GM18907 (cell line): ENCODE results near the gene KCNJ16.

Source experiments
- ATAC-seq: cut with Tn5 transposase; IDR thresholded peaks from one replicate; pipeline ENCODE4 v1.9.1; 2021; ENCODE audit warnings: mild to moderate bottlenecking, moderate library complexity; ENCODE audit not compliant: unreplicated experiment

Gene KCNJ16

DNA sequence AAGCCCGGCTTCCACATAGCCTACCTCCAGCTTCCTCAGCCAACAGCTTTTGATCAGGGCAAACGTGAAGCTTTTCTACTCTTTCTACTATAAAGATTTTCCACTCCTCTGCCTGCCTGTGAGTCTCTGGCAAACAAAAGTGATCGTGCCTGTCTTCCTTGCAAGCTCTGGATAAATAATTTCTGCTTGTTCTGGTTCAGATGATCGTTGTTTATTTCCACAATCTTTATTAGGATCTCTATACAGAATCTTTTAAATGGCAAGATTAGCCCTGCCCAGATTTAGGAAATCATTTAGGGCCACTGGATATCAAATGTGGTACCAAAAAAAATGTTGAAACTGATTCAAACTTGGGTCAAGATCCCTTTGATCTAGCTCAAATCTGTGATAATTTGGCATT is 20.4 kb downstream of the KCNJ16 start:
- ATAC-seq: no peak

DNA sequence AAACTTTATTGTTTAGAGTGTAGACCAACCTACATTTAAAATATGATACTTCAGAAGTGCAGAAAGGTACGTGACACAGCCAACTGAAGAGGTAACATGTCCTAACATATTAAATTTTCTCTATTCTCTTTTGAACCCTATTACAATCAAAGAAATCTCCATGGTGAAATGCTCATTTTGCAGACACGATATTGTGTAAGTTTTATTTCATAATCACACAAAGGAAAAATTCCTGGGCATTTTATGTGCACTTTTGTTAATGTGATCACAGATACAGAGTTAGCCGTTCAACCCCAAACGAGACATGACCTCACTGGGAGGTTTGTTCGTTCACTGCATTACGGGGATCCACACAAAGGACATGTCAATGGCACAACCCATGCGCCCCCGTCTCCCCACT is 21.8 kb downstream of the KCNJ16 start:
- no peak for ATAC-seq

DNA sequence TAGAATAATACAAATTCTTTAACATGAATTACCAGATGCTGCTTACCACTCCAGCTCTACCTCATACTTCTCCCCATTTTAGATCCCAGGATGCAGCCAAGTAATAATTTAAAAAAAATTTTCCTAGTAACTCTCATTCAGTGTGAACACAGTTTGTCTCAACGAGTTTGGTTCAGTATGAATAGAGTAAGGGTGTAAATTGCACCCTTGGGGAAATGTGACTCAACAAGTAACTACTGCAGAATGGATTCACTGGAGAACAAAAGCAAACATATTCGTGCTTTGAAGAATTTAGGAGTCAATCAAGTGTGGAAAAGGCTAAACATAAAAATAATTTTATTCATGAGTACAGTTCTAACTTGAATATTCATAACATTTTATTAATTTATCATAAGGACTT is 23.0 kb downstream of the KCNJ16 start:
- ATAC-seq: no peak

DNA sequence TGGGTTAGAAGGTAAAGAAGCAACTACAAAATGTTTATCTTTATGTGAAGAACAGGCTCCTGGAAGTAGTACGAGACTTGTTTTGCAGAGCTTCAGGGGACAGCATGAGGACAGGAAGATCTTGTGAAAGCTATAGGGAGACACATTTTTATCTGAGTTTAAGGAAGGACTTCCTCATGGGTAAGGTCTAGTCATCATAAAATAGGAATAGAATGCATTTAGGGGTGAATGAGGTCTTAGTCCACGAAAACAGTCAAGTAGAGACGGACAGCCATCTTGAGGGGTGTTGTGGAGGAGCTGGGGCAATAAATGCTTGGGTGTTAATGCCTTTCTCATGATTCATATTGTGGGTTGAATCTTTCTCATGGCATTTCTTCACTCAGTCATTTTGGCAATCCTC is 24.3 kb downstream of the KCNJ16 start:
- ATAC-seq: no peak

DNA sequence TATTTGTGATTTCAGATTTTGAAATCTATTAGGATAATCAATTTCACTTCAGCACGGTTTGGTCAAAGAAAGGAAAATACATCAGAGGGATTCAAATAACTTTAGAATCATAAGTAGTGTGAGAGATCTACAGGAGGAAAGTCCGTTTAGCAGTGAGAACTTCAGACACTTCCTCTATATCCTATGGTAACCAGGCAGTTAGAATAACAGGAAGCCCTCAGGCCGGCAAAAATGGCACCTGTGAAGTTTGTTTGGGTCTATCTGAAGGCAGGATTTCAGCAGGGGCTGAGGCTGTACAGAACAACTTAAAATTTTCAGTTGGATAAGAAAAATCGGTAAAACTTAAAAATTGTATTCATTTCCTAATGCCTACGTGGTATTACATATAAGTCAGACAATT is 24.9 kb downstream of the KCNJ16 start:
- no peak for ATAC-seq

DNA sequence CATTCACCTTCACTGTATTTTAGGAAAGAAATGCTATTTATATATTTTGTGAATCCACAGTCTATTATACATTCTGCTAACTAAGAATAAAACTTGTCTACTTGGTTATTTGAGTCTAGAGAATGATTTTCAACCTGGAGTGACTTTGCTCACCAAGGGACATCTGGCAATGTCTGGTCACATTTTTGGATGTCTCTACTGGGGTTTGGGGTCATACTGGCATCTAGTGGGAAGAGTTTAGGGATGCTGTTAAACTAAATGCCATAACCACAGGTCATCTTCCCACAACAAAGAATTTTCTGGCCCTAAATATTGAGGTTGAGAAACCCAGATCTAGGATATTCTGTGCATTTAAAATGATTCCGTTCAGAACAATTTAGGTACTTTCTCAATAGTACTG is 26.0 kb downstream of the KCNJ16 start:
- ATAC-seq: no peak

DNA sequence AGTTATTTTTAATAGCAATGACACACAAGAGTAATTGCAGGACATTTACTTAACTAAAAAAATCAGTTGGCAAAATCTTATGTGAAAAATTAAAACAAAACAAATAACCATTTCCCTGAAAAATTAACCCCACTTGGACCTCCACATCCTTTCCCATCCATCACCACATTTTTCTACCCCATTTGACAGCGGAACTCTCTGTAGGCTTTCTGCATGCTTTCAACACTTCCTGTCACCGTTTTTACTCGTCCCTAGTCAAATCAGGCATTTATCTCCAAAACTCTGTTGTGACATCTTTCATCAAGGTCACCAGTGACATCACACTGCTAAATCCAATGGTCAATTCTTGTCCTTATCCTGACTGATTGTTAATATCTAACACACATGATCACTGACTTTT is 27.5 kb downstream of the KCNJ16 start:
- no peak for ATAC-seq

DNA sequence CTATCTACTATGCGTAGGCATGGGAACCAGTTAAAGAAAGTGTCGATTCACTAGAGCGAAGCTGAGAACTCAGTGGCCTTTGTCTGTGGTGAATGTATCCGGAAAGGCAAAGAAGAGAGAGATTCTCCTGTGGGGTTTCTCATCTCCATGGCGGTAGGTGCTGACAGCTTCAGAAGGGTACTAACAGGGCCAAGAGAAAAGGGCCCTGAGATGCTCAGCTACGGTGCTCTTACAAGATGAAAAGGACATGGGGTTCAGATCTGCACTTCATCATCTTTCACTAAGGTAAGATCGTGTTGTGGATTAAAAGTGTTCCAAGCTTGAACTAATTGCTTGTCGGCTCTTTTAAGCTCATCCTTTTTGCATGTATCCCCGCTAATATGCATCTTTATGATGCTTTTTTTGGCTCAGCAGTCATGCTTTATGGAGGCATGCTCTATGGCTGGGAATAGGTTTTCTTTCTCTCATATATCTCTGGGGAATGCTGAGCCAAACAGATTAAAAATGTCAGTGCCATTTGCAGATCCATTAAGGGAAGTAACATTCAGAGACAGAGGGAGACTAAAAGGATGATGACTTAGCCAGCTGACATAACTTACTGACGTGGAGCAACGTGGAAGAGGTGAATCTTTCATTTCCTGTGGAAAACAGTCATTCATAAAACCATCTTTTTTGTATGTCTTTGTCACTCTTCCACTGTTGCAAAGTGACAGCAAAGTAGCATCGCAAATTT is 29.9 kb downstream of the KCNJ16 start:
- ATAC-seq: no peak

DNA sequence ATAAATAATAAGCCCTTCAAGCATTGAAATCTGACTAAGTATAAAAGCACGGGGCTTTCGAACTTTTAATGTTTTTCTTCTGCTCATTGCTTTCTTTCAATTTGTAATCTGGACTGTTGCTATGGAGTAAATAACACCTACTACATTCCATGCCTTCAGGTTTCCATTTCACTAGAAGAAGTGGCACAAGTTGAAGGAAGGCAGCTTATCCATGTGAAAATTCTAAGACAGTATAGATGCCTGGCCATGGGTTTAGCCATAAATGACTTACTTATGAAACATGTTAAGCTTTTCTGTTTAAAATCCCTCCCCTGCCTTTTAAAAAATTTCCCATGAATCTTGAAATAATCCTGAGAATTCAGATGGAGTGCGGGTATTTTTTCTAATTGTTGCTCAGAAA is 30.6 kb downstream of the KCNJ16 start:
- no peak for ATAC-seq

DNA sequence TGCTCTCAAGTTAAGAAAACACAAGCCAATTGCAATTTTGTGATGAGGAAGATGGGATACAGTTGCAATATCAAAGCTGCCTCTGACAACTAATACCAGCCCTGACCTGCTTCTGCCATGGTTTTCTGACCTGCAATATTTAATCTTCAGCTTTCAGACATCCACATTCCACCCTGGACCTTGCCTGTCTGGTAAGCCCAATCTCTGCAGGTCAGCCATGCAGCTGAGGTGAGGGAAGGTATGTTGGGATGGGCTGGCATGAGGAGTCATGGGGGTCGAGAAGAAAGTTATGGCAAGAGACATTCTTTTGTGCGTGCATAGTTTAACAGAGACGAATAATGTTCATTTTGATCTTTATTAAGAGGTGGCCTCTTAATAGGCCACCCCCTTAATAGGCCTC is 31.5 kb downstream of the KCNJ16 start:
- ATAC-seq: no peak

DNA sequence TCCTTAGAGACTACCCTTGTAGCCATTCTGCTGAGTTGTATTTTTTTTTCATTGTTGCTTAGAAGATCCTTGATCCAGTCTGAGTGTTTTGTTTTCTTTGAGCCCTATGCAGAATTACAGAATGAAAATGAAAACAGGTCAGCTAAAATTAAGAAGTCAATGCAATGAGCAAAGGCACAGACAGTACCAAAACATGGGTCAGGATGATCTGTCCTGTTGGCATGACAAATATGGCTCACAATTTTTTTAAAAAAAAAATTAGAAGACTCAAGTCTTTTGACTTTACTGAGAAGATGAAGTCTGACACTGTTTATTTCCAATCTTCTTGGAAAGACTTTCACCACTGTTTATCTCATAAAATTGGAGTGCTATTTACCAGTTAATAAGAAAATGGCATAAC is 32.4 kb downstream of the KCNJ16 start:
- no peak for ATAC-seq

DNA sequence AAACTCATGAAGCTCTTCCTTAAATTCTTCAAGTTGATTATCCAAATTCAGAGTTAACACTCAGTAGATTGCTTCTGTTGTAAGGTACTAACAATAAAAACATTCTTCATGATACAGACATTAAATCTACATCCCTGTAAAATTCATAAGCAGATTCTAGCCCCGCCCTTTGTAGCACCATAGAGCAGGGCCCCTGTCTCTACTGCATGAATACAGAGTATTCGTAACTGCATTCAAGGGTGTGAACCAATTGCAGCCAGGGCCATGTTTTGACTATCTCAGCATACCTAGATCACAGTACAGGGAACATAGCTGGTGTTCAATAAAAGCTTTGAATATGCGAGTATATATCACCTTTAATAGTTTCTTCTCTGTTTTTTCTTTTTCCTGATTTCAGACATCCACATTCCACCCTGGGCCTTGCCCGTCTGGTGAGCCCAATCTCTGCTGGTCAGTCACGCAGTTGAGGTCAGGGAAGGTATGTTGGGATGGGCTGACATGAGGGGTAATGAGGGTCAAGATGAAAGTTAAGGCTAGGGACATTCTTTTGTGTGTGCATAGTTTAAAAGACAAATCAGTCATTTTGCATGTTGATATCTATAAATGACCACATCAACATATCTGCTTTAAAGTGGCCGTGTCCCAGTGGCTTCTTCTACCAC is 33.0 kb downstream of the KCNJ16 start:
- no peak for ATAC-seq

DNA sequence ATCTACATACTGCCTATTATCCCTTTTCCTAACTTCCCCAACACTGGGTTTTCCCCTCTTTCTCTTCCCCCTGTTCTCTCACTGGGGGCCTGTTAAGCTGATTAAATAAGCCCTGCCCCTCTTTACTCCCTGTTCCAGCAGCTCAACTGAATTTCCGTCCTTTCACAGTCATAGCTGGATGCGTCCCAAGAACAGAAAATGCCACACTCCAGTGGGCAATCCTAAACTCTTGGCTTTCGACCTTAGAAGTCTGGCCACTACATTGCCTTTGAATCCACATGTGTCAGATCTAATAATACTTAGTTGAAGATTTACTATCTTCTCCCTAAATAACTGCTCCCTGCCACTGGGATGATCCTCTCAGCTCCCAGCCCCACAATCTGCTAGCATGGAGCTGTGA is 34.5 kb downstream of the KCNJ16 start:
- ATAC-seq: no peak

DNA sequence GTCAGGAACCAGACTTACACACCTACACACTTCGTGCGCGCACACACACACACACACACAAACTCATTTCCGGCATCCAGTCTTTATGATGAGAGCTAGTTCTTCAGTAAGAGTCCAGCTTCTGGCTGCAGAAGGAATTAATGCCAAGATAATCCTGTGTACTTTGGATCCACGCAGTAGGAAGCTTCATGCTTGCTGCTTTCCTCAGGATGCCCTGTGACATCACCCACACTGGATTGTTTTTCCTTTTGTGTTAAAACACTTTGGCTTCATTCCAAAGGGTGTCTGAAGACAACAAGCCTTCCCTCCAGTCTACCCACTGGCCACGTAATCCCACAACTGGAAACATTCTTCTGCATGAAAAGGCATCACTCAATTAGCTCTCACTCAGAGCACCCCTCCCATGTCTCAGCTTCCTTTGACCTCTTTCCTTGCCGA is 35.4 kb downstream of the KCNJ16 start:
- ATAC-seq: no peak

DNA sequence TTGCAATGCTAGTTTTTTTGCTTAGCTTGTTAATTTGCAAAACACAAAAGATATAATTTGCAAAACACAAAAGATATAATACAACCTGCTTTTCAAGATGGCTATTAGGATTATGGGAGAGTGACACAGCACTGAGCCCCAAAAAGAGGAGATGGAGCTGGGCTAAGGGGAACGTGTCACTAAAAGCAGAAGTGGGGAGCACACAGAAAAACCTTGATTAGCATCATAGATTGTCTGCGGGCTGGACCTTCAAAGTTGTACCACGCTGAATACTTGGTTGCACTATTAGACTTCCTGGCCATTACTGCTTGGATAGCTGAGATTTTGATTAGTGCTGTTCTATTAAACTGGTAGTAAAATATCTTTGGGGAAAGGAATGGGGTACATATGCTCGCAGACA is 36.2 kb downstream of the KCNJ16 start:
- no peak for ATAC-seq

DNA sequence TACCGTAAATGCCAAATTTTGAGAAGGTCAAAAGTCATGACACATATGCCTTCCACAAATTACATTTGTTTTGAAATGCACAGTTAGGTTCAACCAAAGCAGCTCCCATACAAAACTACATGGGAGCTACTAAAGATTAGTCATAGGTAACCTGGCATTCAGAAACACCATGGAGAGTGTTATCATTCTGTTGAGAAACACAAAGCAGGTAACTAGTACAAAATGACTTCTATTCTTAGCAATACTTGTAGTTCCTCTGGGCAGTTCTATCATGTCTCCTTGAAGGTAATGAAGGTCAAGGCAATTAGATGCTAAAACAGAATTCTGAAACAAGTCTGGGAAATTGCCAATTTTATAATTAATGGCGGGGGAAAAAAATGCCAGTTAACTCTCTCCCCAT is 39.4 kb downstream of the KCNJ16 start:
- no peak for ATAC-seq

DNA sequence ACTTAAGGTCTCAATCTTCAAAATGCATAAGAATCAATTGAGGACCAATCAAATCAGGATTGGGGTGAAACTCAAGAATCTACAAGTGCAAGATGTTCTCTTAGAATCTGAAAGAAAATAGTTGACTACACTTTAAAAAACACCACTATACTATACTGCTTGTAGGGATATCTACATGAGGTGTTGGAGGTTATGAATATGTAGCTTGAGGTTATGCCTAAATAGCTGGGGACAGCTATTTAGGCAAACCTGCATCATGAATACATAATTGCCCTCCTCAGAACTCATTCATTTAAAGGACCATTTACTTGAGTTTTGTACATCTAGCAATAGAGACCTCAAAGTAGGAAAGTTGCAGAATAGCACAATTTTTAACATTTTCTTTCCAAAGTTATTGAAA is 40.1 kb downstream of the KCNJ16 start:
- ATAC-seq: no peak

DNA sequence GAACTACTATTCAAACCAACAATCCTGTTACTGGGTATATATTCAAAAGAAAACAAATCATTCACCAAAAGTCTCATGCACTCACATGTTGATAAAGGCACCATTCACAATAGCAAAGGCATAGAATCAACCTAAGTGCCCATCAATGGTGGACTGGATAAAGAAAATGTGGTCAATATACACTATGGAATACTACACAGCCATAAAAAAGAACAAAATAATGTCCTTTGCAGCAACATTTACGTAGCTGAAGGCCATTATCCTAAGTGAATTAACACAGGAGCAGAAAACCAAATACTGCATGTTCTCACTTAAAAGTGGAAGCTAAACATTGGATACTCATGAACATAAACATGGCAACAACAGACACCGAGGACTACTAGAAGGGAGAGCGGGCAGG is 41.9 kb downstream of the KCNJ16 start:
- ATAC-seq: no peak

DNA sequence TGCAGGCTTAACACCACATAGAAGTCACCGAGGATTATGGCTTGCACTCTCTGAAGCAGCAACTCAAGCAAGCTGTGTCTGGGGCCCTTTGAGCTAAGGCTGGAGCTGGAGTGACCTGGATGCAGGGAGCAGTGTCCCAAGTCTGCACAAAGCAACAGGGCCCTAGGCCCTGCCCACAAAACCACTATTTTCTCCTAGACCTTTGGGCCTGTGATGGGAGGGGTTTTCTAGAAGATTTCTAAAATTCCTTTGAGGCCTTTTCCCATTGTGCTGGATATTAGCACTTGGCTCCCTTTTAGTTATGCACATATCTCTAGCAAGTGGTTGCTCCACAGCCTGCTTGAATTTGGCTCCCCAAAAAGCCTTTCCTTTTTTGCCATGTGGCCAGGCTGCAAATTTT is 44.5 kb downstream of the KCNJ16 start:
- no peak for ATAC-seq

DNA sequence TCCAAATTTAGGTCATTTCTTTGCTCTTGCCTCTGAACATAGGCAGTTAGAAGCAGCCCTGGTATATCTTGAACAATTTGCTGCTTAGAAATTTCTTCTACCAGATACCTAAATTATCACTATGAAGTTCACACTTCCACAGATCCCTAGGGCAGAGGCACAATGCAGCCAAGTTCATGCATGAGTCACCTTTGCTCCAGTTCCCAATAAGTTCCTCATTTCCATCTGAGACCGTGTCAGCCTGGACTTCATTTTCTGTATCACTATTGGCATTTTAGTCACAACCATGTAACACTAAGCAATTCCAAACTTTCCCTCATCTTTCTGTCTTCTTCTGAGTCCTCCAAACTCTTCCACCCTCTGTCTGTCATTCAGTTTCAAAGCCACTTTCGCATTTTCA is 45.0 kb downstream of the KCNJ16 start:
- ATAC-seq: no peak

DNA sequence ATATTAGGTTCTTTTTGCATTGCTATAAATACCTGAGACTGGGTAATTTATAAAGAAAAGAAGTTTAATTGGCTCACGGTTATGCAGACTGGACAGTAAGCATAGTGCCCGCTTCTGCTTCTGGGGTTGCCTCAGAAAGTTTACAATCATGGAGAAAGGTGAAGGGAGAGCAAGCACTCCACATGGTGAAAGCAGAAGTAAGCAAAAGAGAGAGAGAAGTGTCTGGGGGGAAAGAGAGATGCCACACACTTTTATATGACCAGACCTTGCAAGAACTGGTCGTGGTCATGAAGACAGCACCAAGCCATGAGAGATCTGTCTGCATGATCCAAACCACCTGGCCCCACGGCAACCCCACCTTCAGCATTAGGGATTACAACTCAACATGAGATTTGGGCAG is 45.4 kb downstream of the KCNJ16 start:
- ATAC-seq: no peak

DNA sequence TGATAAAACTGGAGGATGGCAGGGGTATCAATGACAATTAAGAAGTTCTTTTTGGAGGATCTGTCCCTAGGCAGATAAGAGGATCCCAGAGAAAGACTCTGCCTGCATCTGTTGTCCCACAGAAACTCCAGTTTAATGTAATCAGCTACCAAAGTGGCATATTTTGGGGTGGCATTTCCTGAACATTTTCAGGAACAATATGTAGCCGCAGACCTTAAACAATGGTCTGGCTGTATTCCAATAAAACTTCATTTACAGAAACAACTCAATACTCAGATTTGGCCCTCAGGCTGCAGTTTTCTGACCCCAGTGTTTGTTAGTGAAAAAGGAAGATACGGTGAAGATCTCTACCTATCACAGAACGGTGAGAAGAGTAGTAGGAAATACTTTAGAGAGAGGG is 46.1 kb downstream of the KCNJ16 start:
- no peak for ATAC-seq

DNA sequence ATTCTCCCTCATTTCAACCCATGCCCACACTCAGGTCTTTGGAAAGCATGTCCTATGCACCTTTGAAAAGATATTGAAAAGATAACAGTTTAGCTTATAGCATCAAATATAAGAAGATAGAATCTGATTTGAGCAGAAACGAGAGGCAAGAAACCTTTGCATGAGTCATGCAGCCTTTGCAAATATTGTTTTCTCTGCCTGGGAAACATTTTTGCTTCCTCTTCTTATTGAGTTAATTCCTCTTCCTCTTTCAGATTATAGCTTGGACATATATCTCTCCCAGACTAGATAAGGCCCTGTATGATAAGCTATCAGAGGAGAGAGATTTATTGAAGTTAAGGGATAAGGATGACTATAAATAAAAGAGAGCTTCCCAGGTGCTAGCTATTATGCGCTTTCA is 48.2 kb downstream of the KCNJ16 start:
- ATAC-seq: no peak
